ENCODE data around the gene KIF19.

KIF19 gene

GRCh38 chr17:74369665-74370490 lies 43.9 kb downstream of the KIF19 start:
- Histone ChIP-seq H3K9ac (ENCODE audit: low read depth, low read length) (no peak overlapping the region), H3K36me3 (ENCODE audit: insufficient read depth, low read length) (no peaks in the 10 kb centered on the region), H3K27me3 (ENCODE audit: control insufficient read depth, insufficient read depth, low read length) (no peaks in the 10 kb centered on the region), H3K4me1 (ENCODE audit: control insufficient read depth, insufficient read depth, low read length) (no peaks in the 10 kb centered on the region), H3K4me2 (ENCODE audit: low read length) (no peak overlapping the region), H3K4me3 (ENCODE audit: low read length) (no peak overlapping the region), H3K9me3 (replicated peaks; ENCODE audit: low read length) (no peaks in the 10 kb centered on the region)

GRCh38 chr17:74371653-74372147 lies 45.7 kb downstream of the KIF19 start:
- Histone ChIP-seq H3K9me3 (replicated peaks; ENCODE audit: low read length) (no peaks in the 10 kb centered on the region), H3K36me3 (ENCODE audit: insufficient read depth, low read length) (no peaks in the 10 kb centered on the region), H3K4me1 (ENCODE audit: control insufficient read depth, insufficient read depth, low read length) (no peaks in the 10 kb centered on the region), H3K27me3 (ENCODE audit: control insufficient read depth, insufficient read depth, low read length) (no peaks in the 10 kb centered on the region), H3K9ac (ENCODE audit: low read depth, low read length) (no peak overlapping the region), H3K4me3 (ENCODE audit: low read length) (no peak overlapping the region), H3K4me2 (ENCODE audit: low read length) (no peak overlapping the region)

- no peaks in the 10 kb centered on the region for H3K4me1 ChIP-seq (ENCODE audit: control insufficient read depth, insufficient read depth, low read length)
- H3K9ac ChIP-seq (ENCODE audit: low read depth, low read length): no peak overlapping the region
- H3K4me3 ChIP-seq (ENCODE audit: low read length): no peak overlapping the region
- no peaks in the 10 kb centered on the region for H3K36me3 ChIP-seq (ENCODE audit: insufficient read depth, low read length)
- H3K27me3 ChIP-seq (ENCODE audit: control insufficient read depth, insufficient read depth, low read length): no peaks in the 10 kb centered on the region
- no peak overlapping the region for H3K4me2 ChIP-seq (ENCODE audit: low read length)
- no peaks in the 10 kb centered on the region for H3K9me3 ChIP-seq (replicated peaks; ENCODE audit: low read length)
Observed at GRCh38 chr17:74372426-74372825, 46.4 kb downstream of the KIF19 start.

GRCh38 chr17:74373838-74374606 lies 48.0 kb downstream of the KIF19 start:
- no peak overlapping the region for H3K4me3 ChIP-seq (ENCODE audit: low read length)
- no peaks in the 10 kb centered on the region for H3K4me1 ChIP-seq (ENCODE audit: control insufficient read depth, insufficient read depth, low read length)
- no peak overlapping the region for H3K4me2 ChIP-seq (ENCODE audit: low read length)
- no peak overlapping the region for H3K9ac ChIP-seq (ENCODE audit: low read depth, low read length)
- H3K27me3 ChIP-seq (ENCODE audit: control insufficient read depth, insufficient read depth, low read length): no peaks in the 10 kb centered on the region
- H3K36me3 ChIP-seq (ENCODE audit: insufficient read depth, low read length): no peaks in the 10 kb centered on the region
- no peaks in the 10 kb centered on the region for H3K9me3 ChIP-seq (replicated peaks; ENCODE audit: low read length)

- Histone ChIP-seq H3K9me3 (replicated peaks; ENCODE audit: low read length) (no peaks in the 10 kb centered on the region), H3K27me3 (ENCODE audit: control insufficient read depth, insufficient read depth, low read length) (no peaks in the 10 kb centered on the region), H3K4me3 (ENCODE audit: low read length) (no peak overlapping the region), H3K4me1 (ENCODE audit: control insufficient read depth, insufficient read depth, low read length) (no peaks in the 10 kb centered on the region), H3K9ac (ENCODE audit: low read depth, low read length) (no peak overlapping the region), H3K36me3 (ENCODE audit: insufficient read depth, low read length) (no peaks in the 10 kb centered on the region), H3K4me2 (ENCODE audit: low read length) (no peak overlapping the region)
Observed at GRCh38 chr17:74374858-74375257, 48.8 kb downstream of the KIF19 start.

- Histone ChIP-seq H3K4me2 (ENCODE audit: low read length) (peak overlapping the region; percentile 41), H3K4me1 (ENCODE audit: control insufficient read depth, insufficient read depth, low read length) (no peaks in the 10 kb centered on the region), H3K4me3 (ENCODE audit: low read length) (no peak overlapping the region), H3K9ac (ENCODE audit: low read depth, low read length) (no peak overlapping the region), H3K36me3 (ENCODE audit: insufficient read depth, low read length) (no peaks in the 10 kb centered on the region), H3K27me3 (ENCODE audit: control insufficient read depth, insufficient read depth, low read length) (no peaks in the 10 kb centered on the region), H3K9me3 (replicated peaks; ENCODE audit: low read length) (no peaks in the 10 kb centered on the region)
Observed at GRCh38 chr17:74379495-74380085, 53.6 kb downstream of the KIF19 start.

- no peaks in the 10 kb centered on the region for H3K27me3 ChIP-seq (ENCODE audit: control insufficient read depth, insufficient read depth, low read length)
- no peak overlapping the region for H3K4me2 ChIP-seq (ENCODE audit: low read length)
- H3K4me3 ChIP-seq (ENCODE audit: low read length): no peak overlapping the region
- H3K4me1 ChIP-seq (ENCODE audit: control insufficient read depth, insufficient read depth, low read length): no peaks in the 10 kb centered on the region
- H3K9ac ChIP-seq (ENCODE audit: low read depth, low read length): no peak overlapping the region
- H3K36me3 ChIP-seq (ENCODE audit: insufficient read depth, low read length): no peaks in the 10 kb centered on the region
- no peaks in the 10 kb centered on the region for H3K9me3 ChIP-seq (replicated peaks; ENCODE audit: low read length)
Observed at GRCh38 chr17:74380086-74380958, 54.3 kb downstream of the KIF19 start.

GRCh38 chr17:74380959-74381808 lies 55.2 kb downstream of the KIF19 start:
- Histone ChIP-seq H3K4me1 (ENCODE audit: control insufficient read depth, insufficient read depth, low read length) (no peaks in the 10 kb centered on the region), H3K4me2 (ENCODE audit: low read length) (no peak overlapping the region), H3K27me3 (ENCODE audit: control insufficient read depth, insufficient read depth, low read length) (no peaks in the 10 kb centered on the region), H3K9ac (ENCODE audit: low read depth, low read length) (no peak overlapping the region), H3K36me3 (ENCODE audit: insufficient read depth, low read length) (no peaks in the 10 kb centered on the region), H3K9me3 (replicated peaks; ENCODE audit: low read length) (no peaks in the 10 kb centered on the region), H3K4me3 (ENCODE audit: low read length) (no peak overlapping the region)

- Histone ChIP-seq H3K9ac (ENCODE audit: low read depth, low read length) (no peak overlapping the region), H3K4me1 (ENCODE audit: control insufficient read depth, insufficient read depth, low read length) (no peaks in the 10 kb centered on the region), H3K9me3 (replicated peaks; ENCODE audit: low read length) (no peaks in the 10 kb centered on the region), H3K36me3 (ENCODE audit: insufficient read depth, low read length) (no peaks in the 10 kb centered on the region), H3K4me3 (ENCODE audit: low read length) (no peak overlapping the region), H3K27me3 (ENCODE audit: control insufficient read depth, insufficient read depth, low read length) (no peaks in the 10 kb centered on the region), H3K4me2 (ENCODE audit: low read length) (no peak overlapping the region)
Observed at GRCh38 chr17:74383141-74383540, 57.1 kb downstream of the KIF19 start.

GRCh38 chr17:74385201-74385600 lies 59.2 kb downstream of the KIF19 start:
- no peaks in the 10 kb centered on the region for H3K9me3 ChIP-seq (replicated peaks; ENCODE audit: low read length)

More at GRCh38 chr17:74385201-74385600, 59.2 kb downstream of the KIF19 start:
- H3K4me2 ChIP-seq (ENCODE audit: low read length): no peak overlapping the region
- H3K4me3 ChIP-seq (ENCODE audit: low read length): no peak overlapping the region
- H3K4me1 ChIP-seq (ENCODE audit: control insufficient read depth, insufficient read depth, low read length): no peaks in the 10 kb centered on the region
- H3K9ac ChIP-seq (ENCODE audit: low read depth, low read length): no peak overlapping the region
- no peaks in the 10 kb centered on the region for H3K27me3 ChIP-seq (ENCODE audit: control insufficient read depth, insufficient read depth, low read length)
- no peaks in the 10 kb centered on the region for H3K36me3 ChIP-seq (ENCODE audit: insufficient read depth, low read length)

Data from skeletal muscle satellite cell (primary cell).